ENCODE measurements around the gene VSTM4. TPM values are rescaled to one million over a fixed set of nuclear protein-coding genes. Genes with fewer than 3 reads are reported as not detected.

VSTM4 gene
- total RNA-seq, 4 donors from 2014 or later = 4.0 to 6.0 (median 4.6) TPM

DNA sequence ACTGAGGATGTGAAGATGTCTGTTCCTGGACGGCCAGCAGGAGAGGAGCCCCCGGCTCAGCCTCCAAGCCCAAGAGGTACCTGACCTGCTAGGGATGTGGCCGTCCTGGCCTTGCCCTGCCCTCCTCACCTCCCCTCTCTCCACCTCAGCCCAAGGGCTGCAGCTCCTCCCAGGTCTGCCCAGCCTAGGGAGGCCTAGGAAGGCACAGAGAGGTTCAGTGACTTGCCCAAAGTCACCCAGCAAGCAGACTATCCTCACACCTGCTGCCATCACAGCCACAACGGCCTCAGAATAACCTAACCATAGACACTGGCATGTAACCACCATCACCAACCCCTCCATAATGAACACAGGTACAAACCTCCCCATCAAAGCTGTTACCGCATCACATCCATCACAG lies 137.0 kb downstream of the VSTM4 start:
- WGBS = 77% methylated on average over 4 of the region's 5 CpGs
- no peak overlapping the region for H3K4me3 ChIP-seq
- no peaks in the 10 kb centered on the region for H3K36me3 ChIP-seq
- no peaks in the 10 kb centered on the region for H3K9me3 ChIP-seq
- DNase-seq (ENCODE audit: low spot score in 2 of 2) = no peak
- H3K27ac ChIP-seq = no peak overlapping the region
- H3K27me3 ChIP-seq = no peaks in the 10 kb centered on the region
- H3K4me1 ChIP-seq = peaks cover 9% of the 10 kb centered on the region
- TF ChIP-seq EP300 (IDR thresholded peaks at IDR 0.05) (no peak), POLR2A (IDR thresholded peaks at IDR 0.05) (no peak), POLR2AphosphoS5 (IDR thresholded peaks at IDR 0.05) (no peak)
- TF ChIP-seq, protein P1, sequence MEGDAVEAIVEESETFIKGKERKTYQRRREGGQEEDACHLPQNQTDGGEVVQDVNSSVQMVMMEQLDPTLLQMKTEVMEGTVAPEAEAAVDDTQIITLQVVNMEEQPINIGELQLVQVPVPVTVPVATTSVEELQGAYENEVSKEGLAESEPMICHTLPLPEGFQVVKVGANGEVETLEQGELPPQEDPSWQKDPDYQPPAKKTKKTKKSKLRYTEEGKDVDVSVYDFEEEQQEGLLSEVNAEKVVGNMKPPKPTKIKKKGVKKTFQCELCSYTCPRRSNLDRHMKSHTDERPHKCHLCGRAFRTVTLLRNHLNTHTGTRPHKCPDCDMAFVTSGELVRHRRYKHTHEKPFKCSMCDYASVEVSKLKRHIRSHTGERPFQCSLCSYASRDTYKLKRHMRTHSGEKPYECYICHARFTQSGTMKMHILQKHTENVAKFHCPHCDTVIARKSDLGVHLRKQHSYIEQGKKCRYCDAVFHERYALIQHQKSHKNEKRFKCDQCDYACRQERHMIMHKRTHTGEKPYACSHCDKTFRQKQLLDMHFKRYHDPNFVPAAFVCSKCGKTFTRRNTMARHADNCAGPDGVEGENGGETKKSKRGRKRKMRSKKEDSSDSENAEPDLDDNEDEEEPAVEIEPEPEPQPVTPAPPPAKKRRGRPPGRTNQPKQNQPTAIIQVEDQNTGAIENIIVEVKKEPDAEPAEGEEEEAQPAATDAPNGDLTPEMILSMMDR (IDR thresholded peaks at IDR 0.05) = no peak

DNA sequence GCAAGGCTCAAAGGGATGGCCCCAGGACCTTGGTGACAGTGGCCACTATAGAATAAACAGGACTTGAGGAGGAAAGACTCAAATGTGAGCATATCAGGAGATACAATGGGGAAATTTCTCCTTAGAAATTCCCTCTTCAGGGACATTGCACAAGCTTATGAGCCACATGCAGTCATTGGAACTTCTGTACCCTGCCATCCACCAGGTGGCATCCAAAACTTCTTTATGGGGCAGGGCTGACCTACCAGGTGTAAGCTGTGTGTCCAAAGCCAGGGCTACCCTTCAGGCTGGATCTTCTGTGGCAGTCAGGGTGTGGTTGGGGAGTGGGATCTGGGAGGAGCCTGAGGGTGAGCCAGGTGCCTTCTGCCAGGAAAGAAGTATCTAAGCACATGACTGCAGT lies 139.1 kb downstream of the VSTM4 start:
- H3K27me3 ChIP-seq = no peaks in the 10 kb centered on the region
- H3K4me3 ChIP-seq = no peak overlapping the region
- DNase-seq (ENCODE audit: low spot score in 2 of 2) = no peak
- peaks cover 4% of the 10 kb centered on the region for H3K4me1 ChIP-seq
- H3K27ac ChIP-seq = no peak overlapping the region
- H3K36me3 ChIP-seq = no peaks in the 10 kb centered on the region
- H3K9me3 ChIP-seq = no peaks in the 10 kb centered on the region
- TF ChIP-seq EP300 (IDR thresholded peaks at IDR 0.05) (no peak), POLR2AphosphoS5 (IDR thresholded peaks at IDR 0.05) (no peak), POLR2A (IDR thresholded peaks at IDR 0.05) (no peak)
- TF ChIP-seq, protein P1 (IDR thresholded peaks at IDR 0.05) = no peak

DNA sequence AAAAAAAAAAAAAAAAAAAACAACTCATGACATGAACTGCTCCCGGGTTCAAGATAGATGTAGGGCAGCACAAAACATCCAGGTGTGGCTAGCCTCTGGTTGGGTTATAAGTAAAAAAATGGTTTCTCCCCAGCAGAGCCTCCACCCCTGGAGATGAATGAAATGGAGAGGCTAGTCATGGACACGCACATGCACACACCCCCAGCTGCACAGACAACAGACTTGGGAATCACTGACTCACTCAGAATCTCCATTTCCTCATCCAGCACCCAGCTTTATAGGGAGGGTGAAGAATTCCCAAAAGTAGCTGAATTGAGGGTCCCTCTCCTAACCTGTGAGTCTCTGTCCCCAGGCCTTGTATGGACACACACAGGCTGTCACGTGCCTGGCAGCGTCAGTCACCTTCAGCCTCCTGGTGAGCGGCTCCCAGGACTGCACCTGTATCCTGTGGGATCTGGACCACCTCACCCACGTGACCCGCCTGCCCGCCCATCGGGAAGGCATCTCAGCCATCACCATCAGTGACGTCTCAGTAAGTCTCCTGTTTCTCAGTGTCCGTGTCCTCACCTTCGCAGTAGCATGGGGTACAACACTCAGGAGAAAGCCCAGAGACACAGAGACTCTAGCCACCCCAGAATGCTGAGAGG lies 140.7 kb downstream of the VSTM4 start:
- Histone ChIP-seq H3K4me3 (no peak overlapping the region), H3K4me1 (no peaks in the 10 kb centered on the region), H3K27ac (no peak overlapping the region), H3K27me3 (no peaks in the 10 kb centered on the region), H3K9me3 (no peaks in the 10 kb centered on the region), H3K36me3 (no peaks in the 10 kb centered on the region)
- TF ChIP-seq, protein P1 (IDR thresholded peaks at IDR 0.05) = no peak
- no peak for TF ChIP-seq POLR2AphosphoS5 (IDR thresholded peaks at IDR 0.05)
- no peak for TF ChIP-seq EP300 (IDR thresholded peaks at IDR 0.05)
- TF ChIP-seq POLR2A (IDR thresholded peaks at IDR 0.05) = no peak
- no peak for DNase-seq (ENCODE audit: low spot score in 2 of 2)
- 98% methylated on average over 5 of the region's 12 CpGs for WGBS

DNA sequence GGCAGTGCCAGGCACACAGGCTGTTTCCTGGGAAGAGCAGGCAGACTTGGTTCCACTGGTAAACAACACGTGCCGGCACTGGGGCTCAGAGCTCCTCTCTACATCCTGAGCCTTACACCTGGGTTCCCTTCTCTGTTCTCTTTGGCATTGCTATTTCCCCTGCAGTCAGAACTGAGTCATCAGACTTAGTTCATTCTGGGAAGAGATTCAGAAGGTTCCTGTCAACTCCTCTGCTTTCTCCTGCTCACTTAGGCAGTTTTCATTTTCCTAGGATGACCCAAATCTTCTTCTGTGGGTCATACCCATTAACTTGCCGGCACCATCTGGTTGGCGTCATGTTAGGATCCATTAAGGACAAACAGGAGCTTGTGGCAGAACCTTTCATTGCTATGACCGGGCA lies 142.3 kb downstream of the VSTM4 start:
- no peaks in the 10 kb centered on the region for H3K27me3 ChIP-seq
- H3K9me3 ChIP-seq = no peaks in the 10 kb centered on the region
- 61% methylated on average over 5 of the region's 5 CpGs for WGBS
- no peaks in the 10 kb centered on the region for H3K36me3 ChIP-seq
- H3K27ac ChIP-seq = no peak overlapping the region
- H3K4me1 ChIP-seq = no peaks in the 10 kb centered on the region
- H3K4me3 ChIP-seq = no peak overlapping the region
- TF ChIP-seq, protein P1 (IDR thresholded peaks at IDR 0.05) = no peak
- no peak for TF ChIP-seq POLR2AphosphoS5 (IDR thresholded peaks at IDR 0.05)
- no peak for TF ChIP-seq EP300 (IDR thresholded peaks at IDR 0.05)
- no peak for TF ChIP-seq POLR2A (IDR thresholded peaks at IDR 0.05)
- no peak for DNase-seq (ENCODE audit: low spot score in 2 of 2)

DNA sequence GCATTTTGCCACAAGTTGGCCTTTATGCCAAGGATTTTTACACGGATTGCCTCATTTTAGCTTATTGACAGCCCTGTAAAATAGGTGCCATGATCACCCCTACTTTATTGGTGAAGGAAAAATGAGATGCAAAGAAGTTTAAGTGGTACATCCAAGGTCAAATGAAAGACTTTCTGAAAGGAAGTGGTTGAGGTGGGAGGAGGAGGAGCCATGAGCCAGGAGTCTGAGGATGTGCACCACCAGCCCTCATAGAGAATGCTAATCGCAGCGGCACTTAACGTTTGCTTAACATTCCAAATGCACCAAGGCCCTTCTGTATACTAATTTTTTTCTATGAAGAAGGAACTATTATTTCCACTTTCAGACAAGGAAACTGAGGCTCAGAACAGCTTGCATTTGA lies 144.7 kb downstream of the VSTM4 start:
- Histone ChIP-seq H3K27ac (no peak overlapping the region), H3K4me1 (no peaks in the 10 kb centered on the region), H3K4me3 (no peak overlapping the region), H3K27me3 (no peaks in the 10 kb centered on the region), H3K9me3 (no peaks in the 10 kb centered on the region), H3K36me3 (no peaks in the 10 kb centered on the region)
- no peak for DNase-seq (ENCODE audit: low spot score in 2 of 2)
- 97% methylated on average over 4 of the region's 4 CpGs for WGBS
- TF ChIP-seq, protein P1 (IDR thresholded peaks at IDR 0.05) = no peak
- TF ChIP-seq POLR2AphosphoS5 (IDR thresholded peaks at IDR 0.05) (no peak), POLR2A (IDR thresholded peaks at IDR 0.05) (no peak), EP300 (IDR thresholded peaks at IDR 0.05) (no peak)

All from suprapubic skin (tissue), 4 donors.